GM21717 (cell line): ENCODE results near the gene INHA.

Source experiments
- ATAC-seq: cut with Tn5 transposase; IDR thresholded peaks from one replicate; pipeline ENCODE4 v1.9.1; 2021; ENCODE audit warnings: mild to moderate bottlenecking, moderate library complexity; ENCODE audit not compliant: unreplicated experiment

Gene INHA

DNA sequence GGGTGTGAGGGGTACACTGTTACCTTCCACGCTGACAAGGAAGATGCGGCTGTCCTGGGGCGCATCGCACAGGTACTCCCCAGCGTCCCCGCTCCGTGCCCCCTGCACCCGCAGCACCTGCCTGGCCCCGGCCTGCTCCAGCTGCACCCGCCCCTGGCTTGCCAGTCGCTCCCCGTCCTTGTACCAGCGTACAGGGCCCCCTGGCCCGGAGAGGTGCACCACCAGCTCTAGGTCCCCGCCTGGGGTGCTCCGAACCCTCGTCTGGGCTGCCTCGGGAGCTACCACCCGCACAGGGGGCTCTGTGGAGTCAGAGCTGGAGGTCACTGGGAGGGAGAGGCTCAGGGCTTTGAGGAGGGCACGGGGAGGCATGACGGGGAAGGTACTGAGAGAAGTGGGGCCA is 14.8 kb upstream of the INHA start:
- ATAC-seq: no peak

- ATAC-seq: no peak
Measured at GRCh38 chr2:219557791-219558785, 14.0 kb upstream of the INHA start.

DNA sequence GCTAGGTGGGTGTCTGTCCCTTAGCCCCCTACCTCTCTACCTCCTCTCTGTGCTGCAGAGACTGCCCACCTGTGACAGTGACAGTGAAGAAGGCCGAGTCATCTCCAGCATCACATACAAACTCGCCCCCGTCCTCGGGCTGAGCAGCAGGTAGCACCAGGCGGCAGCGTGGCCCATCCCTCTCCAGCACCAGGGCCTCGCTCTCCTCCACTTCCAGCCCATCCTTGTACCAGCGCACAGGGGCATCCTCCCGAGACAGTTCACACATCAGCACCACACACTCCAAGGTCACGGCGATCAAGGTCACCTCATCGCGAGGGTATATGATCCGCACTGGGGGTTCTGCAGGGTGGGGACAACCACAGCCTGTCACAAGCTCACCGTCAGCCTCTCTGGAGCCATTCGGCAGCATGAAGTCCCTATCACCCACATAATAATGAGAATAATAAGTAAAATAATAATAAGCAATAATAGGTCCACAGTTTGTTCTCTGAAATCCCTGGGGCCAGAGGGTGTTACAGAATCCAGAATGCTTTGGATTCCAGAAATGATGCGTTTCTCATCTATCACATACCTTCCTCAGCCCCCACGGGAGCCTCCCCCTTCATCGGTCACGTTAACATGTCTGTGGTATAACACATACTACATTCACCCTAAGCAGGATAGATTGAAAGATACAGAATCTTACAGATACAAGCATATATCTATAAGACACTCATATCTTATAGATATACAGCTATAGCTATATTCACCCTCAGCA is 12.8 kb upstream of the INHA start:
- ATAC-seq: no peak

GRCh38 chr2:219560037-219560892 is 11.8 kb upstream of the INHA start:
- ATAC-seq: no peak

- ATAC-seq: no peak
Measured at GRCh38 chr2:219560893-219561178, 11.3 kb upstream of the INHA start.

DNA sequence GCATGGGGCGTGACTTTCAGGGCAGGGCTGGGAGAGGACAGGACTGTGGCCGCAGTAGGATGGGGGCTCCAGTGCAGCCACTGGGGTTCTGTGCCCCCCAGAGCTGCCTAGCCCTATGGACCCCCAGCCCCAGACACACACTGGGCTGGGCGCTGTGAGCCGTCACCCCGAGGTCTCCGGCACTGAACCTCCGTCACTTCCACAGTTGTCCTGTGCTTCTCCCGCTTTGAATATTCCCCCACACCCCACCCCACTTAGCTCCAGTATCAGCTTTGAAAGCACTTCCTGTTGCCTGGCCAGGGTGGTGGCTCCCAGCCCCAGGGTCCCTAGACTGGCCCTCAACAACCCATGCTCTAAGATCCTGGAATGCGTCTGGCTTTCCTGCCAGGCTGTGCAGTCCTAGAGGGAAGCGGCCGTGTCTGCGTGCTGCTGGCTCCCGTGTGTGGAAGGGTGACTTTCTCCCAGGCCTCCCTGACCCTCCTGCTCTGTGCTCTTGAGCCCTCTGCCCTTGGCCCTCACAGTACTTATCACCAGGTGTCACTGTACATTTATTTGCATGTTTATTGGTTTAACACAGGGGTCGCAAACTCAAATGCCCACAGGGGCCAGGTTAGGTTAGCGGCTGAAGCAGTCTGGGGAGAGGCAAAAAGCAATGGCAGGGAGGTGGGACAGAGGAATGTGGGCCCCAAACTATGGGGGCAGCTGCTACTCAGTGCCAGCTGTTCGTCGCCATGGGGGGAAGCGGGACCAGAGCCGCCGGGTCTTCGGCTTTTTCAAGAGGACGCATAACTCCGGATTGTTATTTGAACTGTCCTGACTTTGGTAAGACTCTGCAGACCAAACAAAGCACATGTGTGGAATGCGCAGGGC is 10.7 kb upstream of the INHA start:
- no peak for ATAC-seq

DNA sequence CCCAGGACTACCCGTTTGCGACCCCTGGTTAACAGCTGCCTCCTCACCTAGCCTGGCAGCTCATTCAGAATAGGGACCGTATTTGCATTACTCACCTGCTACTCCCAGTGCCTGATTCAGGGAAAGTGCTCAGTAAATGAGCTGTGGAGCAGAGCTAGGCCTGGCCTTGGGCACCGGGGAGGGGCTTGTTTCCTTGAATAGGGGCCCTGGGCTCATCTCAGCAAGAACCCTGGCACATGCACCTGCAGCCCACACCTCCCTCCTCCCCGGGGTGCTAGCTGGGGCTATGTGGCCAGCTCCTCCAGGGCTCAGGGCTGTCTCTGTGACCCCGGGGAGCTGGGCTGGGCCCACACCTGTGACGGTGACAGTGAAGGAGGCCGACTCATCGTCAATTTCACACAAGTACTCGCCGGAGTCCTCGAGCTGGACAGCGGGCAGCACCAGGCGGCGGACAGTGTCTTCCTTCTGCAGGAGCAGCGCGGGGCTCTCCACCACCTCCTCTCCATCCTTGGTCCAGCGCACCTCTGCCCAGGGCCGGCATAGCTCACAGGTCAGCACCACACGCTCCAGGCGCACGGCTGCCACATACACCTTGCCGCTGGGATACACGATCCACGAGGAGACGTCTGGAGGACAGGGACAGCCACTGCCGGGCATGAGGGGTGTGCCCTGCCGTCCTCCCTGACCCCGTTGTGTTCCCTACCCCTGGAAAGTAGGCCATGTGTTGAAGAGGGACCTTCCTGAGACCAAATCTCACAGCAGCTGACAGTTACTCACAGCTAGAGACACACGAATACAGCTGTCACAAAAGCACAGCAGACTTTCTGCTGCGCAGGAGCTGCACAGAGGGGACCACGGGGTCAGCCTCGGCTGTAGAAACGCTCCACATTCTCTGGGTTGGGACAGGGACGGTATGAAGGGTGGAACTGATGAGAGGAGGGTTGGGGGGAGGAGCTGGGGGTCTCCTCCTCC is 9.8 kb upstream of the INHA start:
- ATAC-seq: no peak

GRCh38 chr2:219563271-219563928 is 8.7 kb upstream of the INHA start:
- no peak for ATAC-seq

GRCh38 chr2:219565130-219566080 is 6.7 kb upstream of the INHA start:
- ATAC-seq: no peak

DNA sequence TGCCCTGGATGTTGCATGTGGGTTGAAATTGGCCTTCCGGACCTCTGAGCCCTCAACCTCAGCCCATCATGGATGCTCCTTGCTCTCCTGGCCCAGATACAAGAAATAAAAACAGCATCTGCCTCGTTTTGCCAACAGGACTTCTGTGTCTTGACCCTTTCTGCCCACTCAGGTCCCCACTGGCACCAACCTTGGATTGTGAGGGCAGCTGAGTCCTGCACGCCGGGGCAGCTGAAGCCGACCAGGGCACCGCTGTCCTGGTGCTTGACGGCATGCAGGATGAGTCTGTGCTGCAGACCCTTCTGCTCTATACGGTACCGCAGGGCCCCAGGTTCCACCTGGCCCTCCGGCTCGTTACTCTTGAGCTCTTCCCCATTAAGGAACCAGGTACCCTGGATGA is 5.5 kb upstream of the INHA start:
- ATAC-seq: no peak

DNA sequence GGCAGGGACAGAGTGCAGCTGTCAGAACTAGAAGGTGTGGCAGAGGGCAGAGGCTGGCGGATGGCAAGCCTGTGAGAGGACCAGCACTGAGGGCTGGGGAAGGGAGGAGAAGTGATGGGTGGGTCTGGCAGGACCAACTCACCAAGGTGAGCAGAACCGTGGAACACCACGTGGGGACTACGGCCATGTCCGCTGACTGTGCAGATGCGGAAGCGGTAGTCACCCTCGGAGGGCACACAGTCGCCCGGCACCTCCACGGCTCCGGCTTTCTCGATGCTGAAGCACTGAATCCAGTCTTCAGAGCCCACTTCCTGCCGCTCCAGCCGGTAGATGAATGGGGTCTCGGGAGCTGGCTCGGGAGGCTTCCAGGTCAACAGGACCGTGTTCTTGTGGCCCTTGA is 5.0 kb upstream of the INHA start:
- no peak for ATAC-seq

- no peak for ATAC-seq
Measured at GRCh38 chr2:219567791-219568361, 4.2 kb upstream of the INHA start.

- ATAC-seq: no peak
Measured at GRCh38 chr2:219569041-219569440, 3.1 kb upstream of the INHA start.

DNA sequence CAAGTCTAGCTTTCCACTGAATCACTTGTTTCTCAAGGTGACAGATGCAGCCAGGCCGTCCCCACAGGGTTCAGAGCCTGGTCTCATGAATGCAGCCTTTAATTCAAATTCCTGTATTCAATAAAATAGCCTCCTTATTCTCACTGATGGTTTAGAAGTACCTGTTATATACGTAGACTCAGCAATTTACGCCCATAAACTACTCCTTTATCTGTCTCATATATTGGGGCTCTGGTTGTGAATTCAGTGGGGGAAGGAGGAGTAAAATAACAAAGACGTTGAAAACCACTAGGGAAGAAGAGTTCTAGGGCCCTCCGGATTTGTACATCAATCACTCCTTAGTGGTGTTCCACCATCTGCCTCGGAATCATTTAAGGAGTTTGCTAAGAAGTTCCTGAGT is 2.5 kb upstream of the INHA start:
- ATAC-seq: no peak

GRCh38 chr2:219570194-219570923 is 1.8 kb upstream of the INHA start:
- no peak for ATAC-seq

DNA sequence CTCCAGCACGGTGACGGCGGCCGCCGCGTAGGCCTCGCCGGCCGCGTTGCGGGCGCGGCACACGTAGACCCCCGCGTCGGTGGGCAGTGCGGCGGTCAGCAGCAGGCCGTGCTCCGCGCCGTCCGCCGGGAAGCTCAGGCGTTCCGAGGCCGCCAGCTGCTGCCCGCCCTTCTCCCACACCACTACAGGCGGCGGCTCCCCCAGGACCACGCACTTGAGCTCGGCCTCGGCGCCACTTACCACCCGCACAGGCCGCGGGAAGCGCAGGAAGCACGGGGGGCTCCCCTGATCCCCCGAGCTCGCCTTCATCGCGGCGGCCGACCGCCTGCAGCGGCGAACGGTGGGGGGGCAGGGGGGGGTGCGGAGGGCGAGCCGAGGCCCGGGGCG is 1.2 kb upstream of the INHA start:
- no peak for ATAC-seq
